ENCODE results near the gene PPP1R14B. TPM values are rescaled to one million over a fixed set of nuclear protein-coding genes. Genes with fewer than 3 reads are reported as not detected.

The PPP1R14B gene
- total and polyA plus RNA-seq, 2 donors (not counting 3 experiments of a cell fraction or from before 2014, with no cell fraction given), result 308 to 431 TPM

GRCh38 chr11:64235437-64236161 lies 11.1 kb downstream of the PPP1R14B start:
- POLR2A ChIA-PET, result no interaction called here

More at GRCh38 chr11:64235437-64236161, 11.1 kb downstream of the PPP1R14B start:
- Histone ChIP-seq H3K4me3 (replicated peaks in 1 of 3; ENCODE audit: insufficient read depth in 1 of 3, low read depth in 1 of 3, low read length in 3 of 3) (peak overlapping the region; percentile 48 to 63 (median 51)), H3K79me2 (ENCODE audit: control insufficient read depth, insufficient read depth, low read length) (no peaks in the 10 kb centered on the region), H3K9ac (replicated peaks; ENCODE audit: extremely low read depth, insufficient read depth, low read length) (peak overlapping the region; percentile 6), H3K36me3 (ENCODE audit: control insufficient read depth in 2 of 2, extremely low read depth in 1 of 2, insufficient read depth in 2 of 2, low read length in 2 of 2) (peaks cover 6 to 8% of the 10 kb centered on the region in 2 experiments), H3K9me3 (replicated peaks; ENCODE audit: control insufficient read depth, insufficient read depth, low read length) (no peaks in the 10 kb centered on the region), H4K20me1 (replicated peaks; ENCODE audit: control insufficient read depth, extremely low read depth, insufficient read depth, low read length) (no peaks in the 10 kb centered on the region), H3K9me1 (replicated peaks; ENCODE audit: control insufficient read depth, extremely low read depth, insufficient read depth, low read length) (no peaks in the 10 kb centered on the region), H2AFZ (ENCODE audit: low read depth, low read length) (no peak overlapping the region), H3K27ac (ENCODE audit: insufficient read depth, low read depth, low read length) (no peak overlapping the region), H3K4me1 (ENCODE audit: control insufficient read depth, extremely low read depth, insufficient read depth, low read length) (peaks cover 17% of the 10 kb centered on the region), H3K4me2 (ENCODE audit: insufficient read depth, low read length) (peak overlapping the region; percentile 71), H3K27me3 (ENCODE audit: control insufficient read depth in 2 of 2, insufficient read depth in 2 of 2, low read length in 2 of 2) (no peaks in the 10 kb centered on the region)
- intact Hi-C loops (cut with micrococcal nuclease), result no loop called here
- BruUV-seq (replicated peaks), result no TSS peak
- FAIRE-seq (no peak), DNase-seq (ENCODE audit: low read depth, low spot score) (no peak)
- CTCF ChIA-PET, result interaction anchor here (1.2 to 2.2 kb wide), 3 partner anchors 9 to 31 kb away, joined by 3 to 7 read pairs (median 6); partner anchors contain the start of genes NUDT22 and TRPT1
- dilution Hi-C loops (cut with MboI; ENCODE audit: extremely low pct_ligation_motif_present, low sequenced_read_pairs), result no loop called here
- no peak for TF ChIP-seq JUN (IDR thresholded peaks at IDR 0.05; ENCODE audit: borderline replicate concordance, insufficient read depth, insufficient read length, low read depth)
- TF ChIP-seq POLR2A (IDR thresholded peaks at IDR 0.05; ENCODE audit: low read depth, low read length), result no peak
- no peak for TF ChIP-seq FOS (IDR thresholded peaks at IDR 0.05; ENCODE audit: borderline replicate concordance, insufficient read depth, low read length)
- TF ChIP-seq, protein P1, sequence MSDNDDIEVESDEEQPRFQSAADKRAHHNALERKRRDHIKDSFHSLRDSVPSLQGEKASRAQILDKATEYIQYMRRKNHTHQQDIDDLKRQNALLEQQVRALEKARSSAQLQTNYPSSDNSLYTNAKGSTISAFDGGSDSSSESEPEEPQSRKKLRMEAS (IDR thresholded peaks at IDR 0.05; ENCODE audit: insufficient read depth, insufficient read length), result no peak
- no peak for TF ChIP-seq EZH2 (IDR thresholded peaks at IDR 0.05; ENCODE audit: borderline replicate concordance, low read depth, low read length, severe bottlenecking)
- no peak for TF ChIP-seq MYC (IDR thresholded peaks at IDR 0.05; ENCODE audit: low read depth, low read length)
- TF ChIP-seq POLR2AphosphoS5 (IDR thresholded peaks at IDR 0.05; ENCODE audit: insufficient read depth, low read depth, low read length), result no peak
- no peak for TF ChIP-seq CTCF (IDR thresholded peaks at IDR 0.05; ENCODE audit: extremely low read depth in 1 of 2, insufficient read depth in 1 of 2, low read depth in 1 of 2, low read length in 2 of 2)
- no peak for TF ChIP-seq GATA2 (IDR thresholded peaks at IDR 0.05; ENCODE audit: insufficient read depth, insufficient read length, low read depth, low read length)
